WTC11 (cell line): Measurements from ENCODE around the gene STPG3. TPM values are rescaled to one million over a fixed set of nuclear protein-coding genes. Genes with fewer than 3 reads are reported as not detected.
A peak's percentile ranks its signal among the peaks of the same experiment; 100 is the strongest.

Experiments
- AFF4 ChIP-seq: sonication (generic); formaldehyde crosslinking; IDR thresholded peaks from 2 replicates; pipeline ENCODE4 v1.8.1; 2023; ENCODE audit warnings: mild to moderate bottlenecking, missing genetic modification reagents, borderline replicate concordance
- ARID4B ChIP-seq: sonication (generic); formaldehyde crosslinking; IDR thresholded peaks from 2 replicates; pipeline ENCODE4 v1.8.0; 2023; ENCODE audit warnings: missing genetic modification reagents, mild to moderate bottlenecking, borderline replicate concordance
- CBFB ChIP-seq: sonication (generic); formaldehyde crosslinking; IDR thresholded peaks from 2 replicates; pipeline ENCODE4 v1.8.1; 2022; ENCODE audit warnings: mild to moderate bottlenecking, low read depth, missing genetic modification reagents
- CREM ChIP-seq: sonication (generic); formaldehyde crosslinking; IDR thresholded peaks from 2 replicates; pipeline ENCODE4 v1.8.1; 2022; ENCODE audit warnings: mild to moderate bottlenecking, missing genetic modification reagents, moderate library complexity
- IRF2 ChIP-seq: sonication (generic); formaldehyde crosslinking; IDR thresholded peaks from 2 replicates; pipeline ENCODE4 v1.8.0; 2022; ENCODE audit warnings: low read depth, missing genetic modification reagents, borderline replicate concordance
- JAZF1 ChIP-seq: fragments of 250-450 bp; sonication (Bioruptor Pico); IDR thresholded peaks from 2 replicates; pipeline ENCODE4 v1.9.0; 2021; ENCODE audit warnings: moderate library complexity, mild to moderate bottlenecking, inconsistent platforms
- KAT7 ChIP-seq: sonication (generic); formaldehyde crosslinking; IDR thresholded peaks from 2 replicates; pipeline ENCODE4 v1.8.1; 2023; ENCODE audit warnings: missing genetic modification reagents, mild to moderate bottlenecking, borderline replicate concordance
- NR3C1 ChIP-seq: sonication (generic); formaldehyde crosslinking; conservative IDR thresholded peaks from 2 replicates; pipeline ENCODE4 v1.8.1; 2023; ENCODE audit warnings: low read depth, mild to moderate bottlenecking, missing genetic modification reagents
- PRRX2 ChIP-seq: fragments of 250-450 bp; sonication (Bioruptor Pico); IDR thresholded peaks from 2 replicates; pipeline ENCODE4 v1.8.0; 2021; ENCODE audit warnings: mild to moderate bottlenecking
- RELA ChIP-seq: sonication (generic); formaldehyde crosslinking; IDR thresholded peaks from 2 replicates; pipeline ENCODE4 v1.8.1; 2022; ENCODE audit warnings: missing genetic modification reagents, mild to moderate bottlenecking, borderline replicate concordance
- RORB ChIP-seq: fragments of 250-450 bp; sonication (Bioruptor Pico); IDR thresholded peaks from 2 replicates; pipeline ENCODE4 v1.9.0; 2021; ENCODE audit warnings: mild to moderate bottlenecking
- SOX15 ChIP-seq: fragments of 250-450 bp; sonication (Bioruptor Pico); IDR thresholded peaks from 2 replicates; pipeline ENCODE4 v1.9.0; 2021; ENCODE audit warnings: mild to moderate bottlenecking
- TEAD4 ChIP-seq: sonication (generic); formaldehyde crosslinking; IDR thresholded peaks from 2 replicates; pipeline ENCODE4 v1.8.0; 2022; ENCODE audit warnings: mild to moderate bottlenecking, missing genetic modification reagents
- TP53 ChIP-seq: sonication (generic); formaldehyde crosslinking; IDR thresholded peaks from 2 replicates; pipeline ENCODE4 v1.8.1; 2023; ENCODE audit warnings: mild to moderate bottlenecking, missing genetic modification reagents
- ZNF232 ChIP-seq: sonication (generic); formaldehyde crosslinking; IDR thresholded peaks from 2 replicates; pipeline ENCODE4 v1.8.0; 2022; ENCODE audit warnings: mild to moderate bottlenecking, missing genetic modification reagents
- ZNF281 ChIP-seq: sonication (generic); formaldehyde crosslinking; IDR thresholded peaks from 2 replicates; pipeline ENCODE4 v1.8.0; 2023; ENCODE audit warnings: mild to moderate bottlenecking, missing genetic modification reagents
- ZNF671 ChIP-seq: fragments of 250-450 bp; sonication (Bioruptor Pico); IDR thresholded peaks from 2 replicates; pipeline ENCODE4 v1.8.0; 2021; ENCODE audit warnings: mild to moderate bottlenecking
- total RNA-seq: library from RNA; stranded (reverse); gene quantifications from 3 replicates; pipeline ENCODE4 v1.2.3, GENCODE V29; 2021
- TF ChIP-seq, protein P1 (sequence below): sonication (generic); formaldehyde crosslinking; IDR thresholded peaks from 2 replicates; pipeline ENCODE4 v1.8.1; 2022; ENCODE audit warnings: low read depth, missing genetic modification reagents, borderline replicate concordance
- TF ChIP-seq, protein P2 (sequence below): fragments of 250-450 bp; sonication (Bioruptor Pico); IDR thresholded peaks from 2 replicates; pipeline ENCODE4 v1.9.0; 2021; ENCODE audit warnings: mild to moderate bottlenecking
- TF ChIP-seq, protein P3 (sequence below): sonication (generic); formaldehyde crosslinking; IDR thresholded peaks from 2 replicates; pipeline ENCODE4 v1.8.0; 2022; ENCODE audit warnings: mild to moderate bottlenecking, missing genetic modification reagents

The STPG3 gene
- total RNA-seq, 1 experiment from 2014 or later, result 0.26 TPM

DNA sequence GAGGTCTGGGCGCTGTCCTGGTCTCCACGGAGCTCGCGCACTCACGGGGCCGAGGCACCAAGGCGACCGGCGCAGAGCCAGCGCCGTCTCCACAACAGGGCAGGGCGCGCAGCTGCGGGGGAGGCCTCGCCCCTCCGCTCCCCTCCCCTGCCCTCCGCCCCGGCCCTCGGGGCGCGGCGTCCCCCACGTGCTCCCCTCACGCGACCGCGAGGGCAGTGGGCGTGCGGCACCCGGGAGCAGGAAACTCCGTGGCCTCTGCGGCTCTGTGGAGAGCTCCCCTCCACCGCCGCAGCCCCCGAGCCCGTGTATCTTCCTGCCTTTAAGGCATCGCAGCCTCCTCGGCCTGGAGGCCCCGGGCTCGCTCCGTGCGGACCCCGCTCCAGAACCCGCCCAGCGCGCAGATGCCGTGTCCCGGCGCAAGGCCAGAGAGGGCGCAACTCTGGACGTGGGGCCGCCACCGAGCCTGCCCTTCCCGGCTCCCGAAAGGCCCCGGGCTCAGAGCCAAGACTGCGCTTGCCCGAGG, 10.7 kb upstream of the STPG3 start (continued):
- TF ChIP-seq PRRX2 (no peak), ZNF671 (CRISPR knock-in tag) (no peak), AFF4 (CRISPR knock-in tag) (no peak), TEAD4 (CRISPR knock-in tag) (no peak; the same call in 1 of the 2 replicates), ZNF232 (CRISPR knock-in tag) (0 out of 2 replicates have a peak, but pooled peaks have one; percentile 42), ZNF281 (CRISPR knock-in tag) (no peak; the same call in 1 of the 2 replicates), SOX15 (CRISPR knock-in tag) (no peak), JAZF1 (CRISPR knock-in tag) (no peak), NR3C1 (CRISPR knock-in tag) (no peak), RORB (CRISPR knock-in tag) (no peak), ARID4B (CRISPR knock-in tag) (peak; percentile 76), TP53 (CRISPR knock-in tag) (peak; percentile 85; the same call in 1 of the 2 replicates), CBFB (0 out of 2 replicates have a peak, but pooled peaks have one; percentile 63), IRF2 (no peak), CREM (CRISPR knock-in tag) (peak; percentile 78; the same call in 1 of the 2 replicates), KAT7 (CRISPR knock-in tag) (peak; percentile 74; the same call in 1 of the 2 replicates), RELA (CRISPR knock-in tag) (peak; percentile 44; the same call in 1 of the 2 replicates)
- TF ChIP-seq, protein P1, sequence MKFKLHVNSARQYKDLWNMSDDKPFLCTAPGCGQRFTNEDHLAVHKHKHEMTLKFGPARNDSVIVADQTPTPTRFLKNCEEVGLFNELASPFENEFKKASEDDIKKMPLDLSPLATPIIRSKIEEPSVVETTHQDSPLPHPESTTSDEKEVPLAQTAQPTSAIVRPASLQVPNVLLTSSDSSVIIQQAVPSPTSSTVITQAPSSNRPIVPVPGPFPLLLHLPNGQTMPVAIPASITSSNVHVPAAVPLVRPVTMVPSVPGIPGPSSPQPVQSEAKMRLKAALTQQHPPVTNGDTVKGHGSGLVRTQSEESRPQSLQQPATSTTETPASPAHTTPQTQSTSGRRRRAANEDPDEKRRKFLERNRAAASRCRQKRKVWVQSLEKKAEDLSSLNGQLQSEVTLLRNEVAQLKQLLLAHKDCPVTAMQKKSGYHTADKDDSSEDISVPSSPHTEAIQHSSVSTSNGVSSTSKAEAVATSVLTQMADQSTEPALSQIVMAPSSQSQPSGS (CRISPR knock-in tag), result no peak
- TF ChIP-seq, protein P2, sequence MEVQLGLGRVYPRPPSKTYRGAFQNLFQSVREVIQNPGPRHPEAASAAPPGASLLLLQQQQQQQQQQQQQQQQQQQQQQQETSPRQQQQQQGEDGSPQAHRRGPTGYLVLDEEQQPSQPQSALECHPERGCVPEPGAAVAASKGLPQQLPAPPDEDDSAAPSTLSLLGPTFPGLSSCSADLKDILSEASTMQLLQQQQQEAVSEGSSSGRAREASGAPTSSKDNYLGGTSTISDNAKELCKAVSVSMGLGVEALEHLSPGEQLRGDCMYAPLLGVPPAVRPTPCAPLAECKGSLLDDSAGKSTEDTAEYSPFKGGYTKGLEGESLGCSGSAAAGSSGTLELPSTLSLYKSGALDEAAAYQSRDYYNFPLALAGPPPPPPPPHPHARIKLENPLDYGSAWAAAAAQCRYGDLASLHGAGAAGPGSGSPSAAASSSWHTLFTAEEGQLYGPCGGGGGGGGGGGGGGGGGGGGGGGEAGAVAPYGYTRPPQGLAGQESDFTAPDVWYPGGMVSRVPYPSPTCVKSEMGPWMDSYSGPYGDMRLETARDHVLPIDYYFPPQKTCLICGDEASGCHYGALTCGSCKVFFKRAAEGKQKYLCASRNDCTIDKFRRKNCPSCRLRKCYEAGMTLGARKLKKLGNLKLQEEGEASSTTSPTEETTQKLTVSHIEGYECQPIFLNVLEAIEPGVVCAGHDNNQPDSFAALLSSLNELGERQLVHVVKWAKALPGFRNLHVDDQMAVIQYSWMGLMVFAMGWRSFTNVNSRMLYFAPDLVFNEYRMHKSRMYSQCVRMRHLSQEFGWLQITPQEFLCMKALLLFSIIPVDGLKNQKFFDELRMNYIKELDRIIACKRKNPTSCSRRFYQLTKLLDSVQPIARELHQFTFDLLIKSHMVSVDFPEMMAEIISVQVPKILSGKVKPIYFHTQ (CRISPR knock-in tag), result no peak
- TF ChIP-seq, protein P3, sequence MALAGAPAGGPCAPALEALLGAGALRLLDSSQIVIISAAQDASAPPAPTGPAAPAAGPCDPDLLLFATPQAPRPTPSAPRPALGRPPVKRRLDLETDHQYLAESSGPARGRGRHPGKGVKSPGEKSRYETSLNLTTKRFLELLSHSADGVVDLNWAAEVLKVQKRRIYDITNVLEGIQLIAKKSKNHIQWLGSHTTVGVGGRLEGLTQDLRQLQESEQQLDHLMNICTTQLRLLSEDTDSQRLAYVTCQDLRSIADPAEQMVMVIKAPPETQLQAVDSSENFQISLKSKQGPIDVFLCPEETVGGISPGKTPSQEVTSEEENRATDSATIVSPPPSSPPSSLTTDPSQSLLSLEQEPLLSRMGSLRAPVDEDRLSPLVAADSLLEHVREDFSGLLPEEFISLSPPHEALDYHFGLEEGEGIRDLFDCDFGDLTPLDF (CRISPR knock-in tag), result 0 out of 2 replicates have a peak, but pooled peaks have one; percentile 46
